Articular chondrocyte of knee joint (primary cell): Measurements from ENCODE around the gene ABCA6. TPM values are rescaled to one million over a fixed set of nuclear protein-coding genes. Genes with fewer than 3 reads are reported as not detected.

Experiments
- small RNA-seq: library from RNA; depleted of rRNA; stranded (forward); fragments of <200 nt; gene quantifications from one replicate; pipeline ENCODE3, GENCODE V24; 2012
- total RNA-seq: library from RNA; depleted of rRNA; stranded (reverse); fragments of >200 nt; gene quantifications from 2 replicates; pipeline ENCODE4 v1.2.3, GENCODE V29; 2012

The ABCA6 gene, protein sequence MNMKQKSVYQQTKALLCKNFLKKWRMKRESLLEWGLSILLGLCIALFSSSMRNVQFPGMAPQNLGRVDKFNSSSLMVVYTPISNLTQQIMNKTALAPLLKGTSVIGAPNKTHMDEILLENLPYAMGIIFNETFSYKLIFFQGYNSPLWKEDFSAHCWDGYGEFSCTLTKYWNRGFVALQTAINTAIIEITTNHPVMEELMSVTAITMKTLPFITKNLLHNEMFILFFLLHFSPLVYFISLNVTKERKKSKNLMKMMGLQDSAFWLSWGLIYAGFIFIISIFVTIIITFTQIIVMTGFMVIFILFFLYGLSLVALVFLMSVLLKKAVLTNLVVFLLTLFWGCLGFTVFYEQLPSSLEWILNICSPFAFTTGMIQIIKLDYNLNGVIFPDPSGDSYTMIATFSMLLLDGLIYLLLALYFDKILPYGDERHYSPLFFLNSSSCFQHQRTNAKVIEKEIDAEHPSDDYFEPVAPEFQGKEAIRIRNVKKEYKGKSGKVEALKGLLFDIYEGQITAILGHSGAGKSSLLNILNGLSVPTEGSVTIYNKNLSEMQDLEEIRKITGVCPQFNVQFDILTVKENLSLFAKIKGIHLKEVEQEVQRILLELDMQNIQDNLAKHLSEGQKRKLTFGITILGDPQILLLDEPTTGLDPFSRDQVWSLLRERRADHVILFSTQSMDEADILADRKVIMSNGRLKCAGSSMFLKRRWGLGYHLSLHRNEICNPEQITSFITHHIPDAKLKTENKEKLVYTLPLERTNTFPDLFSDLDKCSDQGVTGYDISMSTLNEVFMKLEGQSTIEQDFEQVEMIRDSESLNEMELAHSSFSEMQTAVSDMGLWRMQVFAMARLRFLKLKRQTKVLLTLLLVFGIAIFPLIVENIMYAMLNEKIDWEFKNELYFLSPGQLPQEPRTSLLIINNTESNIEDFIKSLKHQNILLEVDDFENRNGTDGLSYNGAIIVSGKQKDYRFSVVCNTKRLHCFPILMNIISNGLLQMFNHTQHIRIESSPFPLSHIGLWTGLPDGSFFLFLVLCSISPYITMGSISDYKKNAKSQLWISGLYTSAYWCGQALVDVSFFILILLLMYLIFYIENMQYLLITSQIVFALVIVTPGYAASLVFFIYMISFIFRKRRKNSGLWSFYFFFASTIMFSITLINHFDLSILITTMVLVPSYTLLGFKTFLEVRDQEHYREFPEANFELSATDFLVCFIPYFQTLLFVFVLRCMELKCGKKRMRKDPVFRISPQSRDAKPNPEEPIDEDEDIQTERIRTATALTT (N-terminal part only)
- total RNA-seq: 9.4 and 11.9 TPM in 2 replicates

DNA sequence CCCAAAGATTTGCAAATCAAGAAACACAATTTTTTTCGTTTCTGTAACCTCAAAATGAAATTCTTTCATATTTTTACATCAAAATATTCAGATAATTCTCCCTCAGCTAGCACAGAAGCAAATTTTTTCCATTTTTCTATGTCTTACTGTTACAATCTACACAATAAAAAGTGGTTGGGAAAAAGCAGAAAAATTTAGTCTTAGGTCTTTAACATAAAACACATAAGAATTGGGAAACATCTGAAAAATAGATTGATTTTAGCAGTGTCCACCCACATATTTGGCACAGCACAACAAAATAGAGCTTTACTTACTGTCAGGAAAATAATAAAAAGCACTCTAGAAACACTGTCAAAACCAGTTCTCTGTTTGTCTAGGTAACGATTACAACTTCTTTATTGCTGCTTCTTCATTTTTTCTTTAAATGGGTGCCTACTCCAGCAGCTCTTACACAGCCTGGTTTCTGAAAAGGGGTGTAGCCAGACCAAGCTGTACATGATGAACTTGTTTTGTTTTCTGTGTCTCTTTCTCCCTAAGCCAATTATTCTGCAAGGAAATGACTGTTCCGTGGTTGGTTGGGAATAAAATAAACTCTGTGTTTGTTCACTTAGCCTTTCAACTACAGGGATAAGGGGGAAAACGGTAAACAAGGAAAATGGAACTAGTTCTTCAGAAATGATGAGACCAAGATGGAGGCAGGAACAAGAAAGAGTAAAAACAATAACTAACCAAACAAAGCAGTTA is at the start of gene ABCA6:
Gene ABCA6 (minus strand): TSS at position 465 of the 744 bp plus-strand sequence. CDS start 1,192 bp downstream, outside the sequence.

DNA sequence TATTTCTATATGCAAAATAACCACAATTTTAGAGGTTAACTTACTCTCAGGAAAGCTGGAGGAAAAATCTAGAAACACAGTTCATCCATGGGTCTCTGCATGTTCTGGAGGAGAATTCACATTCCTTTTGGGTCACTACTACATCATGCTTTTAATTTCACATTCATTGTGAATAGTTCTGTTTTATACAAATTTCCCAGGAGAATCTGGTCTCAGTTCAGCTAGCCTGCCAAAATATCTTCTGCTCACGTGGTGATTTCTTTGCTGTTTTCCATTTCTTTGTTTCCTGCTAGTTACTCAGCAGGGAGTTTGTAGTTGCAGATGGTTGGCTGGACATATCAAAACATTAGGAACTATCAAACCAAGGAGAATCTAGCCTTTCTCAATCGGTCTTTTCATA is 80.9 kb downstream of the ABCA6 start, which contains the start of gene ABCA9:
Gene ABCA9 (minus strand): TSS at position 106 of the 400 bp plus-strand sequence. CDS start 9,801 bp downstream, outside the sequence.

Small RNA genes lying within 50 kb of the gene (small RNA-seq; reads per million reads assigned to genes)
- gene MIR4524B: not detected

Other genes starting within 250 kb of the ABCA6 start
- 11.0 and 23.7 TPM in 2 replicates for gene ABCA8, start 186.5 kb downstream of the ABCA6 start, total RNA-seq
- gene ABCA9, start 81.0 kb downstream of the ABCA6 start, total RNA-seq: 1.4 and 1.7 TPM in 2 replicates
- gene ABCA10, start 86.9 kb upstream of the ABCA6 start, total RNA-seq: 1.2 and 2.9 TPM in 2 replicates
- 22.4 and 31.6 TPM in 2 replicates for gene ABCA5, start 185.2 kb upstream of the ABCA6 start, total RNA-seq